K562 (cell line): Measurements from ENCODE around the gene SIGLEC1. TPM values are rescaled to one million over a fixed set of nuclear protein-coding genes. Genes with fewer than 3 reads are reported as not detected.

Experiments used
- ATAC-seq: fragments of 200-7000 bp; cut with Tn5 transposase; 3 replicates; pipeline ENCODE4 v1.9.1; 2020; ENCODE audit warnings: moderate library complexity
- BruUV-seq: library from RNA; stranded (reverse); fragments of 400-500 nt; replicated peaks from 2 replicates; lab custom pipeline; 2021; lab: Mats Ljungman, UMichigan
- CTCF ChIA-PET: fragments of 300-600 bp; formaldehyde crosslinking; extraction: SDS; loops from one replicate; lab custom pipeline; 2021; ENCODE audit warnings: low intra/inter-chr PET ratio; lab: Yijun Ruan, JAX
- POLR2A ChIA-PET: fragments of 300-600, 350-650 bp; sonication (Branson Sonifier 250); formaldehyde crosslinking; extraction: SDS; loops from one replicate; lab custom pipeline; 2021; ENCODE audit warnings: antibody characterized with exemption, inconsistent platforms; lab: Yijun Ruan, JAX
- DNase-seq, 4 experiments: peaks; one replicate each; pipeline versions ENCODE4 v3.0.0 to v3.0.0-alpha.2; 2011 to 2018; ENCODE audit warnings: low spot score in 3 of 4, mixed read lengths in 3 of 4; ENCODE audit errors: extremely low read depth in 1 of 4
- FAIRE-seq: peaks from 2 replicates; lab custom pipeline; 2011; peaks lifted over from hg19 to GRCh38; lab: Jason Lieb, UNC
- H2AFZ ChIP-seq: 2 replicates; pipeline ENCODE4 v1.6.0; 2011; ENCODE audit warnings: low read depth, low read length, control low read depth, inconsistent platforms
- H3K27ac ChIP-seq: fragments of 200-600 bp; 3 replicates; pipeline ENCODE4 v1.8.0; 2011; ENCODE audit warnings: low read depth, mild to moderate bottlenecking, control low read depth, inconsistent platforms, low read length, moderate library complexity, mixed read lengths; ENCODE audit errors: extremely low read depth
- H3K27me3 ChIP-seq, 2 experiments: fragments of 300-600 bp in 1 of 2; 2 replicates in 1 of 2; 3 replicates in 1 of 2; pipeline versions ENCODE4 v1.6.0 to v1.8.0; 2011; ENCODE audit warnings: inconsistent platforms in 2 of 2, low read length in 2 of 2, mild to moderate bottlenecking in 1 of 2, mixed read lengths in 1 of 2, moderate library complexity in 1 of 2; ENCODE audit not compliant: control insufficient read depth in 2 of 2, insufficient read depth in 2 of 2
- H3K36me3 ChIP-seq: fragments of 300-600 bp; 3 replicates; pipeline ENCODE4 v1.8.0; 2011; ENCODE audit warnings: mild to moderate bottlenecking, low read length, inconsistent platforms; ENCODE audit not compliant: control insufficient read depth, insufficient read depth
- H3K4me1 ChIP-seq, 2 experiments: fragments of 200-600 bp in 1 of 2; replicated peaks in 1 of 2; 2 replicates in 1 of 2; 3 replicates in 1 of 2; pipeline versions ENCODE4 v1.5.1 to v1.8.0; 2011; ENCODE audit warnings: inconsistent platforms in 2 of 2, low read length in 2 of 2, mild to moderate bottlenecking in 1 of 2, mixed read lengths in 1 of 2, moderate library complexity in 1 of 2; ENCODE audit not compliant: control insufficient read depth in 2 of 2, insufficient read depth in 2 of 2
- H3K4me2 ChIP-seq: 2 replicates; pipeline ENCODE4 v1.6.1; 2011; ENCODE audit warnings: low read length, control low read depth, inconsistent platforms, mixed read lengths; ENCODE audit not compliant: insufficient read depth
- H3K4me3 ChIP-seq: fragments of 200-600 bp; sonication (generic), shearing (Covaris generic); 2 replicates; pipeline ENCODE4 v1.5.1; 2016; ENCODE audit warnings: control low read depth, inconsistent platforms
- H3K79me2 ChIP-seq: fragments of 200-600 bp; 3 replicates; pipeline ENCODE4 v1.8.0; 2011; ENCODE audit warnings: low read length, inconsistent platforms; ENCODE audit not compliant: control insufficient read depth, insufficient read depth
- H3K9ac ChIP-seq, 2 experiments: 2 replicates each; pipeline versions ENCODE4 v1.6.0 to v1.6.1; 2011; ENCODE audit warnings: low read depth in 2 of 2, low read length in 2 of 2, control low read depth in 1 of 2, inconsistent platforms in 1 of 2, mild to moderate bottlenecking in 1 of 2, mixed read lengths in 1 of 2; ENCODE audit not compliant: insufficient read depth in 1 of 2
- H3K9me1 ChIP-seq: one replicate; pipeline ENCODE4 v1.6.0; 2011; ENCODE audit warnings: inconsistent platforms, mild to moderate bottlenecking, low read length, moderate library complexity; ENCODE audit not compliant: control insufficient read depth, insufficient read depth
- H3K9me3 ChIP-seq: replicated peaks from 2 replicates; pipeline ENCODE4 v1.5.1; 2011; ENCODE audit warnings: low read depth, low read length, inconsistent platforms; ENCODE audit not compliant: control insufficient read depth, insufficient read depth
- H4K20me1 ChIP-seq: replicated peaks from 2 replicates; pipeline ENCODE4 v1.6.1; 2011; ENCODE audit warnings: low read length, inconsistent platforms, mixed read lengths; ENCODE audit not compliant: control insufficient read depth, insufficient read depth
- CC2D1A ChIP-seq: fragments of 450-650 bp; IDR thresholded peaks from 2 replicates; pipeline ENCODE4 v1.6.1; 2017; ENCODE audit warnings: mild to moderate bottlenecking
- RBM22 ChIP-seq: fragments of 200-400 bp; formaldehyde crosslinking; IDR thresholded peaks from 2 replicates; pipeline ENCODE4 v1.6.1; 2018; ENCODE audit warnings: low read length, low read depth; ENCODE audit not compliant: poor library complexity, severe bottlenecking
- SREBF1 ChIP-seq: fragments of 150-350 bp; IDR thresholded peaks from 2 replicates; pipeline ENCODE4 v1.6.1; 2014; ENCODE audit warnings: antibody characterized with exemption, low read depth, low read length, borderline replicate concordance
- SRF ChIP-seq, 2 experiments: fragments of 250-450, 450-650 bp in 1 of 2; sonication (Bioruptor Pico) in 1 of 2; sonication (generic) in 1 of 2; formaldehyde crosslinking; IDR thresholded peaks; 2 replicates each; pipeline versions ENCODE4 v1.5.0 to v1.5.1; 2020 to 2022; ENCODE audit warnings: mild to moderate bottlenecking in 1 of 2, missing genetic modification reagents in 1 of 2
- ZBTB1 ChIP-seq: sonication (generic); formaldehyde crosslinking; IDR thresholded peaks from 2 replicates; pipeline ENCODE4 v1.8.1; 2023; ENCODE audit warnings: missing genetic modification reagents, low read depth, mild to moderate bottlenecking, borderline replicate concordance
- ZFP30 ChIP-seq: fragments of 250-450 bp; sonication (Bioruptor Pico); IDR thresholded peaks from 2 replicates; pipeline ENCODE4 v1.8.0; 2022; ENCODE audit warnings: moderate library complexity, mild to moderate bottlenecking, inconsistent platforms, borderline replicate concordance
- ZNF282 ChIP-seq: sonication (generic); formaldehyde crosslinking; IDR thresholded peaks from 2 replicates; pipeline ENCODE4 v1.8.1; 2023; ENCODE audit warnings: missing genetic modification reagents
- ZNF717 ChIP-seq: fragments of 250-450 bp; sonication (Bioruptor Pico); IDR thresholded peaks from 2 replicates; pipeline ENCODE4 v1.5.0; 2021
- ZNF780A ChIP-seq: fragments of 250-450 bp; sonication (Bioruptor Pico); IDR thresholded peaks from 2 replicates; pipeline ENCODE4 v1.5.0; 2021; ENCODE audit warnings: mild to moderate bottlenecking
- WGBS: fragments of 100-300 bp; shearing (Covaris generic); methylation state at CpG from one replicate; pipeline ENCODE4 v1.1.6; 2016; ENCODE audit warnings: low coverage, mixed read lengths; ENCODE audit not compliant: insufficient coverage; ENCODE audit errors: missing lambda C conversion rate; 5-methylcytosine and 5-hydroxymethylcytosine counted together
- in situ Hi-C: fragments of 300-500 bp; cut with MboI; formaldehyde crosslinking; loops from 4 replicates; pipeline ENCODE4 v1.15.0; 2018; ENCODE audit warnings: inconsistent platforms, mixed read lengths
- intact Hi-C: fragments of 100-400 bp; cut with micrococcal nuclease; formaldehyde crosslinking; loops from 2 replicates; pipeline ENCODE4 v1.14.2; 2022
- polyA plus RNA-seq, 8 experiments: library from polyadenylated mRNA; depleted of rRNA in 4 of 8; stranded (reverse) in 5 of 8; unstranded in 3 of 8; fragments of >200 nt; fragmentation: Nextera tagmentation in 2 of 8; fragmentation: Illumina TruSeq in 1 of 8; extraction: Ambion mirVana in 2 of 8; extraction: Trizol in 1 of 8; gene quantifications; 2 replicates each; pipeline versions ENCODE4 v1.2.1 to v1.2.3, GENCODE V29; 2011 to 2014; ENCODE audit warnings: inconsistent platforms in 1 of 8, missing spikeins in 1 of 8
- total RNA-seq, 7 experiments: library from RNA; depleted of rRNA in 6 of 7; stranded (reverse); fragments of >200 nt in 6 of 7; fragmentation: Illumina TruSeq in 2 of 7; extraction: Trizol in 2 of 7; gene quantifications; 2 replicates each; pipeline versions ENCODE4 v1.2.1 to v1.2.3, GENCODE V29; 2011 to 2021; ENCODE audit warnings: low replicate concordance in 1 of 7
- TF ChIP-seq, protein P1 (sequence below): fragments of 450-650 bp; IDR thresholded peaks from 2 replicates; pipeline ENCODE4 v1.6.1; 2018; ENCODE audit warnings: mild to moderate bottlenecking, low read depth; ENCODE audit not compliant: partially characterized antibody

Gene SIGLEC1
- total and polyA plus RNA-seq, 9 of the 15 experiments (the other 6 are each of a cell fraction or from before 2014, with no cell fraction given), result 0.05 to 0.07 TPM; not detected in 7

DNA sequence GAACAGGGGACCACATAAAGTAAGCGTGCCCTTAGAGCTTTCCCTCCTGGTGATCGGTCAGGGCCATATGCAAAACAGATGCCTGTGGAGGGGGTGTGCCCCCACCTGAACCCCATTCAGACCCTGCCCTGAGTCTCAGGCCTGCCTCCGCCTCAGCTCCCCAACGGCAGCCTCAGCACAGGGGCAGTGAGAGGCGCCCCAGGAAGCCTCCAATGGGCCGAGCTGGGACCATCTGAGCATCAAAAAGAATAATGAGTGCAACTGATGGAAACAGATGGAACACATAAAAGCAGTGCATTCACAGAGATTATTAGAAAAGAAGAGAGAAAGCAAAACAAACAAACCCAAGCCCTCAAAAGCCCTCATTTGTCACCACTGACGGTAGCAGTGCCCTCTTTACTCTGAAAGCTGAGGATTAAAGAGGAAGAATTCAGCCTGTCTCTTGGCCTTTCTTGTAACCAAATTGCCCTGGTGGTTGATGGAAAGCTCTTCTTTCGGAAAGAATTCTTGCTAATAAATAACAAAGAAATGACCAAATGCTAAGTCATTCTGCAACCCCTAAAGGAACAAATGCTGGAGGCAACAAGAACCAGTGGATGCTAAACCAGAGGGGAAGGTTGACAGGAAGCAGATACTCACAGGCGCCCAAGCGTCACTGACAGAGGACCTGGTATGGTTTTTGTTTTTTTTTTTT is 48.4 kb upstream of the SIGLEC1 start (continued):
- TF ChIP-seq, protein P1, sequence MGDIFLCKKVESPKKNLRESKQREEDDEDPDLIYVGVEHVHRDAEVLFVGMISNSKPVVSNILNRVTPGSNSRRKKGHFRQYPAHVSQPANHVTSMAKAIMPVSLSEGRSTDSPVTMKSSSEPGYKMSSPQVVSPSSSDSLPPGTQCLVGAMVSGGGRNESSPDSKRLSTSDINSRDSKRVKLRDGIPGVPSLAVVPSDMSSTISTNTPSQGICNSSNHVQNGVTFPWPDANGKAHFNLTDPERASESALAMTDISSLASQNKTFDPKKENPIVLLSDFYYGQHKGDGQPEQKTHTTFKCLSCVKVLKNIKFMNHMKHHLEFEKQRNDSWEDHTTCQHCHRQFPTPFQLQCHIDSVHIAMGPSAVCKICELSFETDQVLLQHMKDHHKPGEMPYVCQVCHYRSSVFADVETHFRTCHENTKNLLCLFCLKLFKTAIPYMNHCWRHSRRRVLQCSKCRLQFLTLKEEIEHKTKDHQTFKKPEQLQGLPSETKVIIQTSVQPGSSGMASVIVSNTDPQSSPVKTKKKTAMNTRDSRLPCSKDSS, result no peak
- TF ChIP-seq SREBF1 (no peak), ZNF282 (CRISPR knock-in tag) (no peak), ZNF780A (CRISPR knock-in tag) (no peak), ZNF717 (CRISPR knock-in tag) (no peak), CC2D1A (no peak), SRF (CRISPR knock-in tag; IDR thresholded peaks at IDR 0.05) (no peak)
- TF ChIP-seq, all 486 proteins: peak for 0

DNA sequence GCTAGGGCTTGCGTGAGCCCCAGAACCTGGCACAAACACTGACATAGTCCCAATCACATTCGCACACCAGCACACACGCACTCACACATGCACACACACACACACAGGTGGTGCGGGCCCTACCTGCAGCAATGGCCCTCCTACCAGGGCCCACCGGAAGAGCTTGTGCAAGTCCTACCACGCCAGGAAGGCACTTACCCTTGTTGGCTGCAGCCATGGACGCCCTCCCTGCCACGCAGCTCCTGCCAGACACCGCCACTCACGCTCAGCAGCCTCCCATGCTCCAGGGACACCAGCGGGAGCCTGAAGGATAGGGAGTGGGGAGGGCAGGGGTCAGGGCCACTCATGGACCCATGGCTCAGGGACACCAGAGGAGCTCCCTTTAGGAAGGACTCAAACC is 47.5 kb upstream of the SIGLEC1 start:
- Histone ChIP-seq H3K4me1 (peaks cover 0 to 17% of the 10 kb centered on the region in 2 experiments; a peak in 3 of 5 replicates), H4K20me1 (no peaks in the 10 kb centered on the region), H3K79me2 (peaks cover 2% of the 10 kb centered on the region; the same call in 2 of the 3 replicates), H3K4me3 (no peak overlapping the region), H3K36me3 (peaks cover 52% of the 10 kb centered on the region; the same call in 2 of the 3 replicates), H3K27ac (no peak overlapping the region), H3K9me3 (no peaks in the 10 kb centered on the region), H3K27me3 (no peaks in the 10 kb centered on the region), H3K4me2 (no peak overlapping the region), H3K9me1 (no peaks in the 10 kb centered on the region), H2AFZ (no peak overlapping the region), H3K9ac (peak overlapping the region in 1 of 2 experiments; percentile 45; a peak in 2 of 4 replicates)
- POLR2A ChIA-PET, result no interaction called here
- ATAC-seq (no peak), FAIRE-seq (no peak), DNase-seq (no peak)
- intact Hi-C loops, result no loop called here
- WGBS, result 92% methylated on average over 8 of the region's 11 CpGs
- BruUV-seq, result no TSS peak
- in situ Hi-C loops, result no loop called here
- no peak for TF ChIP-seq ZFP30 (CRISPR knock-in tag)
- TF ChIP-seq RBM22, result no peak
- no peak for TF ChIP-seq ZBTB1 (CRISPR knock-in tag)
- CTCF ChIA-PET, result no interaction called here
